GM12878 (cell line): ENCODE measurements around the gene CFI.
A peak's percentile ranks its signal among the peaks of the same experiment; 100 is the strongest.

Source experiments
- CTCF ChIP-seq, 3 experiments: IDR thresholded peaks in 2 of 3; conservative IDR thresholded peaks in 1 of 3; 2 replicates each; pipeline ENCODE4 v1.5.1; 2011; ENCODE audit warnings: low read depth in 3 of 3, low read length in 3 of 3, mild to moderate bottlenecking in 3 of 3, control low read depth in 2 of 3, moderate library complexity in 2 of 3, inconsistent platforms in 1 of 3, mixed read lengths in 1 of 3; ENCODE audit not compliant: control insufficient read depth in 2 of 3, insufficient read depth in 1 of 3; ENCODE audit errors: extremely low read depth in 1 of 3
- POLR2AphosphoS5 ChIP-seq: IDR thresholded peaks from 2 replicates; pipeline ENCODE4 v1.6.1; 2011; ENCODE audit warnings: mild to moderate bottlenecking, low read length, inconsistent platforms
- SMC3 ChIP-seq: IDR thresholded peaks from 2 replicates; pipeline ENCODE4 v1.6.1; 2011; ENCODE audit warnings: low read length, improper control_type of control experiment, borderline replicate concordance
- SRF ChIP-seq, 2 experiments: IDR thresholded peaks; 2 replicates each; pipeline ENCODE4 v1.6.1; 2011; ENCODE audit warnings: low read depth in 2 of 2, low read length in 2 of 2, mild to moderate bottlenecking in 1 of 2, moderate library complexity in 1 of 2
- SUPT20H ChIP-seq: IDR thresholded peaks from 2 replicates; pipeline ENCODE4 v1.6.1; 2011; ENCODE audit warnings: low read depth, mild to moderate bottlenecking, low read length, moderate library complexity, borderline replicate concordance; ENCODE audit not compliant: control insufficient read depth
- TF ChIP-seq, protein P1 (sequence below): fragments of 450-650 bp; IDR thresholded peaks from 2 replicates; pipeline ENCODE4 v1.6.1; 2017; ENCODE audit warnings: low read depth, mild to moderate bottlenecking, moderate library complexity

DNA sequence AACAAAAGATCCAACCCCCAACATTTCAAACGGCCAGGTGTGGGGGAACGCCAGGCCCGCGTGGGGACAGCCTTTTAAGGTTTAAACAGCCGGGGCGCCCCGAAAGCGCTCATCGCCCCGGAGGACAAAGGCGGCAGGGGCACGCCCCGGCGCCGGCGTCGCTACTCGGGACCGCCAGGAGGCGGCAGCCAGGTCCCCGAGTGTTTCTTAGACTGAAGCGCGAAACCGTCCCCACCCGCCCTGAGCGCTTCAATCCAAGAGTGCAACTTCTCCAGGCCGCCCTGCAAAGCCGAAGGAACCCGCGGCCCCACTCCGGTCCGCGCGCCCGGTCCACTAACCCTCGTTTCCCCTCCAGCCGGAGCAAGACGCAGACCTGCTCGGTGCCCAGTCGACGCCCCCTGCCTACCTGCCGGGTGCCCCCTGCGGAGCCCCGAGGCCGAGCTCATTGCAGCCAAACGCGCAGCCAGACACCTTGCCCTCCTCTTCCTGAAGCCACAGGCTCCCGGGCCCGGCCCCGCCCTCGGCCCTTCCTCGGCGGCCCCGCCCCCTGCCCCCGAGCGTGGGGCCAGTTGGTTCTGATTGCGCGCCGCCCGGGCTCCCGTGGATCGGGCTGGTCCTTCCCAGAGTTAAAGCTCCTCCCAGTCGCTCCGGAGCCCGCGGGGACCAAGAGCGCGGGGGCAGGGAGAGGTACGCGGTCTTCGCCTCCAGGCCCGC lies 98.7 kb downstream of the CFI start, which contains the start of gene CASP6:
- TF ChIP-seq CTCF (IDR thresholded peaks at IDR 0.05 in 2 of 3, conservative IDR thresholded peaks at IDR 0.05 in 1 of 3; ENCODE audit: control insufficient read depth in 2 of 3, extremely low read depth in 1 of 3, insufficient read depth in 1 of 3, low read depth in 3 of 3, low read length in 3 of 3) (peak; percentile 59 to 79 (median 70)), SMC3 (peak; percentile 56; the same call in 1 of the 2 replicates), POLR2AphosphoS5 (peak; percentile 50), SRF (IDR thresholded peaks at IDR 0.05; ENCODE audit: low read depth in 2 of 2, low read length in 2 of 2) (peak in 1 of 2 experiments; percentile 87; a peak in 2 of 4 replicates), SUPT20H (no peak)
- TF ChIP-seq, protein P1, sequence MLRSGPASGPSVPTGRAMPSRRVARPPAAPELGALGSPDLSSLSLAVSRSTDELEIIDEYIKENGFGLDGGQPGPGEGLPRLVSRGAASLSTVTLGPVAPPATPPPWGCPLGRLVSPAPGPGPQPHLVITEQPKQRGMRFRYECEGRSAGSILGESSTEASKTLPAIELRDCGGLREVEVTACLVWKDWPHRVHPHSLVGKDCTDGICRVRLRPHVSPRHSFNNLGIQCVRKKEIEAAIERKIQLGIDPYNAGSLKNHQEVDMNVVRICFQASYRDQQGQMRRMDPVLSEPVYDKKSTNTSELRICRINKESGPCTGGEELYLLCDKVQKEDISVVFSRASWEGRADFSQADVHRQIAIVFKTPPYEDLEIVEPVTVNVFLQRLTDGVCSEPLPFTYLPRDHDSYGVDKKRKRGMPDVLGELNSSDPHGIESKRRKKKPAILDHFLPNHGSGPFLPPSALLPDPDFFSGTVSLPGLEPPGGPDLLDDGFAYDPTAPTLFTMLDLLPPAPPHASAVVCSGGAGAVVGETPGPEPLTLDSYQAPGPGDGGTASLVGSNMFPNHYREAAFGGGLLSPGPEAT: no peak
